ENCODE results near the gene FHIT. TPM values are rescaled to one million over a fixed set of nuclear protein-coding genes. Genes with fewer than 3 reads are reported as not detected.

The FHIT gene
- 1 to 10 TPM; 7.6 to 7.9 TPM for total RNA-seq

DNA sequence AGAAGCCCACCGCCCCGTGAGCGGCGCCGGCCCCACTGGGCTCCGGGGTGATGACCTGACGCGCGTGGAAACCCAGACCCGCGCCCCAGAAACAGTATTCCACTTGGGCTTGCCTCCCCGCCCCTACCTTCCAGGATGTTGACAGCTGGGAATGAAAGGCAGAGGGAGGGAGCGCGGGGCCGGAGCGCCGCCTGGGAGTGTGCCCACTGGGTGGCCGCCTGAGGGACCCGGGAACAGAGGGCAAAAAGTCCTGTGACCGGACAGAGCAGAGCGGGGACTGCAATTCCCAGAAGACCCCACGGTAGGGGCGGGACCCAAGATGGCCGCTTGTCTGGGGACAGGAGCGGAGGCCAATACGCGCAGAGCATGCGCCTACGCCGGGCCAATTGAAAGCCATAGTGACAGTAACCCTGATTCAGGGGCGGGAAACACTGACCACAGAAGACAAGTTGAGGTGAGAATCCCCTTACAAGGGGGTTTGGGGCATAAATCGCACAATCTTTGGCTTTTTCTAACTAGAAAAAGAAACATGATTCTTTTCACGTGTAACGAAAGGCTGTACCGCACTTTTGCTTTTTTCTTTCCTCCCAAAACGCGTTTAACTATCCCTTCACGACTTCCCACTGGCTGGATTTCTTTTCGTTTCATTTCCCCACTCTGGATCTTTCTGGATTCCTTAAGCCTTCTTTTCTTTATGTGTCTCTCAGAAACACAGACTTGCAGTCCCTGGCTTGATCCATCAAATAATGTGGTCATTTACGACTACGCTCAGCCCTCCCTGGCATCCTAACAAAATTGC, at the start of gene FHIT:
Gene FHIT (minus strand): TSS at position 279 of the 799 bp plus-strand sequence.
- peaks cover 11% of the 10 kb centered on the region for H3K4me1 Mint-ChIP-seq (ENCODE audit: low read depth)
- H3K27ac Mint-ChIP-seq, result peak within 1 kb of the TSS; percentile 96
- POLR2A ChIA-PET, result interaction anchor here (0.6 kb wide), 1 partner anchor 67 kb away, joined by 3 read pairs; no protein-coding TSS in a partner anchor
- peak; percentile 96 for DNase-seq
- CTCF ChIA-PET, result no interaction called here
- intact Hi-C loops (cut with micrococcal nuclease), result no loop called here
- TF ChIP-seq, protein P1, sequence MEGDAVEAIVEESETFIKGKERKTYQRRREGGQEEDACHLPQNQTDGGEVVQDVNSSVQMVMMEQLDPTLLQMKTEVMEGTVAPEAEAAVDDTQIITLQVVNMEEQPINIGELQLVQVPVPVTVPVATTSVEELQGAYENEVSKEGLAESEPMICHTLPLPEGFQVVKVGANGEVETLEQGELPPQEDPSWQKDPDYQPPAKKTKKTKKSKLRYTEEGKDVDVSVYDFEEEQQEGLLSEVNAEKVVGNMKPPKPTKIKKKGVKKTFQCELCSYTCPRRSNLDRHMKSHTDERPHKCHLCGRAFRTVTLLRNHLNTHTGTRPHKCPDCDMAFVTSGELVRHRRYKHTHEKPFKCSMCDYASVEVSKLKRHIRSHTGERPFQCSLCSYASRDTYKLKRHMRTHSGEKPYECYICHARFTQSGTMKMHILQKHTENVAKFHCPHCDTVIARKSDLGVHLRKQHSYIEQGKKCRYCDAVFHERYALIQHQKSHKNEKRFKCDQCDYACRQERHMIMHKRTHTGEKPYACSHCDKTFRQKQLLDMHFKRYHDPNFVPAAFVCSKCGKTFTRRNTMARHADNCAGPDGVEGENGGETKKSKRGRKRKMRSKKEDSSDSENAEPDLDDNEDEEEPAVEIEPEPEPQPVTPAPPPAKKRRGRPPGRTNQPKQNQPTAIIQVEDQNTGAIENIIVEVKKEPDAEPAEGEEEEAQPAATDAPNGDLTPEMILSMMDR (IDR thresholded peaks at IDR 0.05), result no peak
- peak within 1 kb of the TSS; percentile 92 for H3K4me3 Mint-ChIP-seq
- ATAC-seq, result peak; percentile 94
- H3K36me3 Mint-ChIP-seq (ENCODE audit: low read depth), result no peaks in the 10 kb centered on the region
- peaks cover 1% of the 10 kb centered on the region for H3K27me3 Mint-ChIP-seq
- H3K9me3 Mint-ChIP-seq, result no peaks in the 10 kb centered on the region

DNA sequence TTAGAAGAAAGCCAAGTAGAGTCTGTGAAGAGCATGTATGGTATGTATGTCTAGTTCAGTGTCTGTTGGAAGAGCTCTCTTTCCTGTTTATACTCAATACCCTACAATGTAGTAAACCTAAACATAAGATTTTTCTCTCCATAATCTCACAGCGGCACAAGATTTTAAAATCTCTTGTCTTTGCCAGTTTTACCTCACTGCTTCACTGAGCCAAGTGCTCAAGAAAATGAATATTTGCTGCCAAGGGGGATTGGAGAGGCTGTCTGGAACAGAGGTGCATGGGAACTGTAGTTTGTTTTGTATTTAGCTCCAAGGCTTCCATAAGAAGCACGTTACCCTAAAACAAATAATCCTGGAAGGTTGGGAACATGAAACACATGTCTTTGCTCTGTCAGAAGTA, 49.5 kb upstream of the FHIT start:
- no peaks in the 10 kb centered on the region for H3K4me1 Mint-ChIP-seq (ENCODE audit: low read depth)
- H3K4me3 Mint-ChIP-seq, result no peak overlapping the region
- no peak overlapping the region for H3K27ac Mint-ChIP-seq
- DNase-seq (no peak), ATAC-seq (no peak)
- CTCF ChIA-PET, result no interaction called here
- H3K36me3 Mint-ChIP-seq (ENCODE audit: low read depth), result no peaks in the 10 kb centered on the region
- H3K27me3 Mint-ChIP-seq, result peaks cover 2% of the 10 kb centered on the region
- no peaks in the 10 kb centered on the region for H3K9me3 Mint-ChIP-seq
- TF ChIP-seq, protein P1 (IDR thresholded peaks at IDR 0.05), result no peak
- POLR2A ChIA-PET, result no interaction called here
- intact Hi-C loops (cut with micrococcal nuclease), result no loop called here

- Mint-ChIP-seq H3K4me3 (no peak overlapping the region), H3K27ac (no peak overlapping the region), H3K36me3 (ENCODE audit: low read depth) (no peaks in the 10 kb centered on the region), H3K9me3 (no peaks in the 10 kb centered on the region), H3K4me1 (ENCODE audit: low read depth) (no peaks in the 10 kb centered on the region), H3K27me3 (peaks cover 2% of the 10 kb centered on the region)
- ChIA-PET CTCF (no interaction called here), POLR2A (no interaction called here)
- DNase-seq, result no peak
- intact Hi-C loops (cut with micrococcal nuclease), result no loop called here
- no peak for ATAC-seq
- TF ChIP-seq, protein P1 (IDR thresholded peaks at IDR 0.05), result no peak
These were observed 48.7 kb upstream of the FHIT start for GRCh38 chr3:61300006-61300380.

DNA sequence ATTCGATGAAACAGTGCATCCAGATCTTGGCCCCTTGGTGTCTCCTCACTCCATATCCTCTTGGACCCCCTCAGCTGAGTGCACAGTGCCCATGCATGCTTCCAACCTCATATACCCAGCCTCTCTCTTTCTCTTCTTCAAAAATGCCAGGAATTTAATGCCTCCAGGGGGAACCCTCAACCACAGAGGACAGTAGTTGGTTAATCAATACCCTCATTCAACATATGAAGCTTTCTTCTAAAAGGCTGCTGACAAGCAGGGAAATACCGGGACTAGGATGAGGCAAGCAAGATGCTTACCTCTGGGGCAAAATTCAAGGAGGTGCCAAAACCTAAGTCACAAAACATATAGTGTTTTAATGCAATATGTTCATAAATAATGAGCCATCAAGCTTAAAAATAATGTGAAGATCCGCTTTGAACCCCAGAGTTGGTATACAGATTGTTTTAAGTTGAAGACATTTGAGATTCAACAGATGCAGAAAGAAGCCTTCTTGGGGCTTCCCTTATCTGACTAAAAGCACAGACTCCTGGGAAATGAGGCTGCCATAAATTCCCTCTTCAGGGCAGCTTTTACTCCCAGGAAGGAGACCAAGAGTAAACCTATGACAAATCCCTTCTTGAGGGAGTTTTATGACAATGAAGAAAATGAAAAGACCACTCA, 48.2 kb upstream of the FHIT start:
- peaks cover 2% of the 10 kb centered on the region for H3K27me3 Mint-ChIP-seq
- CTCF ChIA-PET, result no interaction called here
- intact Hi-C loops (cut with micrococcal nuclease), result no loop called here

More for the DNA sequence above, 48.2 kb upstream of the FHIT start:
- ATAC-seq (no peak), DNase-seq (no peak)
- TF ChIP-seq, protein P1 (IDR thresholded peaks at IDR 0.05), result no peak
- POLR2A ChIA-PET, result no interaction called here
- Mint-ChIP-seq H3K4me1 (ENCODE audit: low read depth) (no peaks in the 10 kb centered on the region), H3K4me3 (no peak overlapping the region), H3K9me3 (no peaks in the 10 kb centered on the region), H3K27ac (no peak overlapping the region), H3K36me3 (ENCODE audit: low read depth) (no peaks in the 10 kb centered on the region)

Measured in activated CD8-positive, alpha-beta T cell treated with anti-CD3 and anti-CD28 coated beads for 36 hours (primary cell).